GM19463 (cell line): ENCODE data around the gene BCL2A1.
"Not testable (repeated sequence)": the region's sequence is repeated elsewhere in the genome, so short reads cannot be mapped to it uniquely, and the experiment has no call there.

Experiments used
- ATAC-seq: cut with Tn5 transposase; IDR thresholded peaks from one replicate; pipeline ENCODE4 v1.9.1; 2021; ENCODE audit warnings: mild to moderate bottlenecking, moderate library complexity; ENCODE audit not compliant: unreplicated experiment

The BCL2A1 gene

DNA sequence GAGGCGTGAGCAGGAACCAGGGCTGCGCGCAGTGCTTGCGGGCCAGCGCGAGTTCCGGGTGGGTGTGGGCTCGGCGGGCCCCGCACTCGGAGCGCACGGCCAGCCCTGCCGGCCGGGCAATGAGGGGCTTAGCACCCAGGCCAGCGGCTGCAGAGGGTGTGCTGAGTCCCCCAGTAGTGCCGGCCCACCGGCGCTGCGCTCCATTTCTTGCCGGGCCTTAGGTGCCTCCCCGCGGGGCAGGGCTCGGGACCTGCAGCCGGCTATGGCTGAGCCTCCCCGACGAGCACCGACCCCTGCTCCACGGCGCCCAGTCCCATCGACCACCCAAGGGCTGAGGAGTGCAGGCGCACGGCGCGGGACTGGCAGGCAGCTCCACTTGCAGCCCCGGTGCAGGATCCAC, 44.9 kb downstream of the BCL2A1 start:
- not testable (repeated sequence) for ATAC-seq

DNA sequence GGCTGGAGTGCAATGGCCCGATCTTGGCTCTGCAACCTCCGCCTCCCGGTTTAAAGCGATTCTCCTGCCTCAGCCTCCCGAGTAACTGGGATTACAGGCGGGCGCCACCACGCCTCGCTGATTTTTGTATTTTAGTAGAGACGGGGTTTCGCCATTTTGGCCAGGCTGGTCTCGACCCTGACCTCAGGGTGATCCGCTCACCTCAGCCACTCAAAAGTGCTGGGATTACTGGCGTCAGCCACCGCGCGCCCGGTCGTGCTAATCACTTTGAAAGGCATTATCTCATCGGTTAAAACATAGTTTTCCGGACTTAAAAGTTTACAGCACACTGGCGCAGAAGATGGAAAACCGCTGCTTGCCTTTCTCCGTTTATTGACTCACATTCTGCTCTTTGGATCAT, 46.6 kb downstream of the BCL2A1 start:
- ATAC-seq = no peak

DNA sequence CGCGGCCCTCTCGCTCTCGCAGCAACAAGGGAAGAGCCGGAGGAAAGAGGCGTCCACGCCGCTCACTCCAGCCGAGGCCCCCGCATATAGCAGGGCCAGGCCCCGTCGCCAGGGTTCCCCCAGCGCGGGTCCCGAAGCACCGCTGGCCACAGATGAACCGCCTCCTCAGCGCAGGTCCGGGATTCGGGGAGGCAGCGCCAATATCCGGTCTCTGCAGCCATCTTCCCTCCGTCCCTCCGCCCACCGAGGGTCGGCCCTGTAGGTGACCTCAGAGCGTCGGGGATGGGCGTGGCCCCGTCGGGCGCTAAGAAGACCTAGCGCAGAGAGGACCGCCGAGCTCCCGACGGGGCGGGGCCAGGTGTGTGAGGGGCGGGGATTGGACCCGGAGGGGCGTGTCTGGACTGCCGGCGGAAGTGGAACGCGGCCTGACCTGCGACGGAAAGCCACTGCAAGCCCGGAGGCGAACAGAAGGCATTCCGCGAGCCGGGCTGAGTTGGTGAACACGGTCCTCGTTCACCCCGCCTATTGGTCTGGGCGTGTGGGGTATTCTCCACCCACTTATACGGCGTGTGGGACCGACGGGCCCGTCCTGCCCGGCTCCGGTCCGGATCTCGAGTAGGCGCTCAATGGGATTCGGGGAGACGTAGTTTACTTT, 47.4 kb downstream of the BCL2A1 start:
- peak; percentile 94 for ATAC-seq

DNA sequence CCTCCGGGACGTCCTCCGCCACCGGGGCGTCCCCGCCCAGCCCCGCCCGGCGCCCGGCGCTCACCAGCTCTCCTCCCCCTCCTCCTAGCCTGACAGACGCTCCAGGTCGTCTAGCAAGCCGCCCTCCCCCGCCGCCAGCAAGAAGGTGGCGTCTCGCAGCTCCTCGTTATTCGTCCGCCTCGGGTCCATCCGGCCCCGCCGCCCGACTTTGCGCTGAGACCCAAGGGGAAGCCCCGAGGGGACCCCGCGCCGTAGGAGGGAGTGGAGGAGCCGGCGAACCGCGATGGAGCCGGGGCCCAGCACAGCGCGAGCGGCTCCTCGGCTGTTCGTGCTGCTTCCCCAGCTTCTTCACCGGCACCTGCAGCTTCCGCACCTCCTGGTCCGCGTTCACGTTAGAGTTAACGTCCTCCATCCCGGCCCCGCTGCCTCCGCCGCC, 47.9 kb downstream of the BCL2A1 start:
- ATAC-seq = peak; percentile 28

DNA sequence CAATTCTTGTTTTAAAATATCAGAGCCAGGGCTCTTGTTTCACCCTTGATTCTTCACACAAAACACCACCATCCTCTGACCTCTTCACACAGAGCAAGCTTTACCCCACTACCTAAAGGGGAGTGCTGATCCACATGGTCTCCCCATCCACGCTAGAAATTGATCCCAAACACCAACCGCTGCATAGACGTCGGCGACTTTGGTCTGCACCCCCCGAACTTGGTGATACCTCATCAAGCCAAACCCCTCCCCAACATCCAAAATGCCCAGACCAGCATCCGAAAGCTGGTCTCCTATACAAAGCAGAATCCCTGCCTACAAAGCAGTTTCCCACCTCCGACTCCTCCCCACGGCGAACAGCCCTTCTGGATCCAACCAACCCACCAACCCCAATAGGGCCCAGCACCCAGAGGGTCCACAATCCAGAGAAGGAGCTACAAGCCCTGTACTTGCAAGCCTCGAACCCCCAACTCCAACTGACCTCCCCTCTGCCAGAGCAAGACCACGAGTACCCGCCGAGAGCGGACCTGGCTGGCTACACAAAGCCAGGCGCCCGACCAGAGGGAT, 48.4 kb downstream of the BCL2A1 start:
- no peak for ATAC-seq

DNA sequence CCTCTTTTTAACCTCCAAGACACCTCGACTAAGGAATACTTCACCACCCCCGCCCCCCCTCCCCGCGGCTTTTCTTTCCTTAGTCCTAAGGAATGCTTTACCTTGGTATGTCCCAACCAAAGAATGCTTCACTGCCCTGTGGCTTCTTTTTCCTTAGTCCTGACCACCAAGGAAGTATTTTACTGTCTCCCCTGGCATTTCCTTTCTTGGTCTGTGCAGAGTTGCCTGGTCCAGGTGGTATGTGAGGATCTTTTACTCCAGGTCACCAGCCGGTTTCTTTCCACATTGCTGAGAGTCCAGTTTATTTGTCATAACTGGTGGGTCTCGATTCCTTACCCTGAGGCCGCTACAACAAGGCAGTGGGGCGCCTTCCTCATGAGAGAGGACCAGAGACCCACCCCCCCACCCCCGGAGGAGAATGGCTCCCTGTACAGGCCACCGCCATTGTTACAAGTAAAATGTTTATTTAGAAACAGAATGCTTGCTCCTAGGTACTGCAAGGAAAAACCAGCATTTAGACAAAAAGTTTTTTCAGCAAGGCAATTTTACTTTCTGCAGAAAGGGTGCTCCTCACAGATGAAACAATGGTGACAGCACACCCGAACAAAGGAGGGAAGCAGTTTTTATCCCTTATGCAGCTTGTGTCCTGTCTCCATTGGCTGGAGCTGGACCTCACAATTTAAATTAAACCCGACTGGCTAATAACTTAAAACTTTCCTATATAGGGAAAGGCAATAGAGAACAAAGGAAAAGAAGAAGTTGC, 51.1 kb downstream of the BCL2A1 start:
- no peak for ATAC-seq

DNA sequence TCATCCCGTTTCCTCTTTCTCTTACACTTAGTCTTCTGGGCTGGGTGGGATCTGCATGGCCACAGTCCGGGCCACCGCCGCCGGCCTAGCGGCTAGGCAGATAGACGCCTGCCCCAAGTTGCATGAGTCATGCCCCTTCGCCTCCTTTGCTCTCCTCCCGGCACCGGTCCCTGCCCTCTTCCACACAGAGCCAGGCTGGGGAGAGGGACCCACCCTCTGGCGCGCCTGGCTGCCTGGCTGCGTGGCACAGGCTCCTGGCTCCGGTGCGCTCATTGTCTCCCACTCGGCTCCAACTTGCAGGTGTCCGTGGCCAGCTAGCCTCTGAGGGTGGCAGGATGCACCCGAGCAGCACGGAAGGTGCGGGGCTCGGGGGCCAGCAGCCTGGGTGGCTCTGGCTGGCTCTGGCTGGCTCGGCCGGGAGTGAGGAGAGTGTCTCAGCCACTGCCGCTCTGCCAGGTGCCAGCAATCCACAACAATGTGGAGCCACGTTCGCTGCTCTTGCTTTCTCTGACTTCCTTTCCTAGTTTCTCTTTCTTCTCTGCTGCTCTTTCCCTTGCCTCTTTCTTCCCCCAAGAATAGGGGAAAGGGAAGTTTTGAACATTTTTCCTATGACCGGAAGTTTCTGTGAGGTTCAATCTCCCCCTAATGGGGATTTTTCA, 51.8 kb downstream of the BCL2A1 start:
- ATAC-seq = no peak

DNA sequence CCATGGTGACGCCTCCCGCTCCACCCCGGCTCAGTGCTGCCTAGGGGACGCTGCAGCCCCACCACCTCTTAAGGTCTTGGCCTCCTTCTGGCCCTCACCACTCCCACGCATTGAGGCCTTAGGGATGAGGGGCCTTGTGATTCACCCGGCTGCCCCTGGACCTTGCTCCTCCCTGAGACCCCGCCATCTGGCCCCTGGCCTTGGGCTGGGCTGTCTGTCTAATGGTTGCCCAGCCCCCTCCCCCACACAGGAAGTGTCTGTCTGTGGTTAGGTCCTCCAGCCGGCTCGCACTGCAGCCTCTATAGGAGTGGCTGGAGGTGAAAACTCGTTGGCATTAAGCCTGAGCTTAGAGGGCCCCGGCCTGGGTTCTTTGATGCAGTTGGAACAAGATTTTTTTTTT, 52.7 kb downstream of the BCL2A1 start:
- ATAC-seq = no peak

DNA sequence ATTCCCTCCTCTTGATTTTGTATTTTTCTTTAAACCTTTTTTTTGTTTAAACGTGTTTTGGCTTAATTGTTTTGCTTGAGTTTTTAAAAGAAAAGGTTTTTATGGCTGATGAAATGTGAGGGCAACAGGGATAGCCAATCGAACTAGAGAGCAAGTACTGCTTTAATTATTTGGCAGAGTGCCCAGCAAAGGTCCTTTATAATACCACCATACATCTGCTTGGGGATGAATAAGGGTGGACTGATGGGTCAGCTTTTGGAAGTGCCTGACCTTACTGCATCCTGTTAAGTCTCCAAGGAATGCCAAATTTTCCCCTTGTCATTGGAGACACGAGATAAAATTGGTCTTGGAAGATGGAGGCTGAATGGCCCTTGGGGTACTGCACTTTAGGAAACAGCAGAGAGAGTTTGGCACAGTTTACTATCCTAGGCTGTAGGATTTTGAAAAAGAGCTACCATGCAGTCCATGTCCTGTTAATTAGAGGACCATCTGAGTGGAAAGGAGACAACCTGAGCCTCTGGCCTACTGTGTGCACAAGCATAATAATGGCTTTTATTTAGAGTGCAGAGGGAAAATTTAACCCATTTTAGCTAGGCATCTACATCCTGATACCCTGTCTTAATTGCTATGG, 54.4 kb downstream of the BCL2A1 start:
- no peak for ATAC-seq

DNA sequence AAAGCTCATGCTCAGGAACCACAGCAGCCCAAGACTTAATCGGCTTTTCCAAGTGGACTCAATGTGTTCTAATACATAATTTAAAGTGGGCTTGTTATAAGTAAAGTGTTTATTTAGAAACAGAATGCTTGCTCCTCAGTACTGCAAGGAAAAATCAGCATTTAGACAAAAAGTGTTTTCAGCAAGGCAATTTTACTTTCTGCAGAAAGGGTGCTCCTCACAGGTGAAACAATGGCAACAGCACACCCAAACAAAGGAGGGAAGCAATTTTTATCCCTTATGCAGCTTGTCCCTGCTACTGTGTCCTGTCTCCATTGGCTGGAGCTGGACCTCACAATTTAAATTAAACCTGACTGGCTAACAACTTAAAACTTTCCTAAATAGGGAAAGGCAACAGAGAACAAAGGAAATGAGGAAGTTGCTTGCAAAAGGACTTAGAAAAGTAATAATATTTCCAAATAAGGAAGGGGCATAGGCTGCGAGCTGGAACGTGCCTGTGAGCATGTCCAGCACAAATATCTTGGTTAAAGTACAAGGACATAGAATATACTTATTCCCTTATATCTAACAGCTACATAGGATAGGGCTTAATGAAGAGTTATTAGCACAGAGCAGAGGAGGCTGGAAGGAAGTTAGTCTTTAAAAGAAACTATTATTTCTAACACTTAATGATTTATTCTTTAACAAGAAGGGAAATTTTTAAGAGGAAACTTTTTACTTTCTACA, 55.1 kb downstream of the BCL2A1 start:
- not testable (repeated sequence) for ATAC-seq

DNA sequence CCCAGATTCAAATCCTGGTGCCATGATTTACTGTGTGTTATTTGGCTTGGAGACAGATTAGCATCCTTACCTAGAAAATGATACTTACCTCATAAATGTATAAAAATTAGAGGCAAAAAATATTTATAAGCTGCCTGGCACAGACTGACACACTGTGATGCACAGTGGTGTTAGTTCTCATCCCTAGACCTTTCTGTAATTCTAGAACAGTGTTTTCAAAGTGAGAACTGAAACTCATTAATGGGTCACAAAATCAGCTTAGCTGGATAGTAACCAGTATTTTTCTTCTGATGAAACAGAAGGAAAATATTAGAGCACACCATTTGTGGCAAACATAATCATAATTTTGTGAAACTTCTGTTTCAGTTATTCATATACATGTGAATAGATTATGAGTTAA, 56.3 kb downstream of the BCL2A1 start:
- no peak for ATAC-seq
